GM12892 (cell line): Measurements from ENCODE around the gene CRIM1.

ENCODE experiments used
- POLR2A ChIP-seq: IDR thresholded peaks from 2 replicates; pipeline ENCODE4 v1.6.1; 2011; ENCODE audit warnings: low read depth, low read length, control low read depth
- POLR2AphosphoS5 ChIP-seq: IDR thresholded peaks from 2 replicates; pipeline ENCODE4 v1.6.1; 2011; ENCODE audit warnings: low read depth, low read length, control low read depth
- TAF1 ChIP-seq: IDR thresholded peaks from 2 replicates; pipeline ENCODE4 v1.6.1; 2011; ENCODE audit warnings: low read depth, mild to moderate bottlenecking, control low read depth, low read length, borderline replicate concordance

DNA sequence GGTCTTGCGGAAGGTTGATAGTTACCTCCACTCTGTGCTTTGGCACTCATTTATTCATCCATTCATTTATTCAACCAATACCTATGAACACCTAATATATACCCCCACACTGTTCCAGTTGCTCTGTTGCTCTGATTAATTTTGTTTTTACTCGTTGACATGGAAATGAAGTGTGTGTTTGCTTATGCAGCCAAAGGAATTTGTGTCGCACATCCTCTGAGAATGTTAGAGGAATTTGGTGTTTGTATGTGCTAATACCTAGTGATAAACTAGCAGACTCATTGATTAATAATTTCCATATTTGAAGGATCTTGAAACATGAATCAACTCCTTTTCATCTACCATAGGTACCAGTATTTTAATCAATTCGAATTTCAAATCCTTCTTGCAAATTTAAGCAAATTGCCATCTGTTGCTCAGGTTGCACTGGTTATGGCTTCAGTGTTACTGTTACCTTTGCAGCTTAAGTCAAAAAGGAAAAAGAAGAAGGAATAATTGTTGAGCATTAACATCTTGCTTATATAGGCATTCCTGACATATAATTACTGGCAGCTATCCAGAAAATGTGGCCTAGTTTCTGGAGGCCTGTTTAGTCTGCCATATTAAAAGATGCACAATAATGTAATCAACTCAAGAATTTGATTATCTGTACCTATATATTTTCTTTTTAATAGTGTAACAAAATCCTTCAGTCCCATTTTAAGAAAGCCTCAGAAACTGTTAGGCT, 25.7 kb upstream of the CRIM1 start:
- TF ChIP-seq POLR2A (no peak), POLR2AphosphoS5 (no peak), TAF1 (no peak)
